Transverse colon (tissue), 4 donors: Measurements from ENCODE around the gene ARRB1. TPM values are rescaled to one million over a fixed set of nuclear protein-coding genes. Genes with fewer than 3 reads are reported as not detected.

Experiments
- DNase-seq: peaks from one replicate; pipeline ENCODE4 v3.0.0-alpha.2; 2019
- H3K27ac ChIP-seq, 4 donors: fragments of 200-600 bp; sonication (generic); 2 replicates each; pipeline ENCODE4 v1.5.1; 2016 to 2018; ENCODE audit warnings: inconsistent platforms in 4 of 4
- H3K27me3 ChIP-seq: fragments of 200-600 bp; sonication (generic); 2 replicates; pipeline ENCODE4 v1.5.1; 2017; ENCODE audit warnings: inconsistent platforms
- H3K36me3 ChIP-seq, 4 donors: fragments of 200-600 bp; sonication (generic); 2 replicates each; pipeline ENCODE4 v1.5.1; 2017 to 2019; ENCODE audit warnings: inconsistent platforms in 4 of 4
- H3K4me1 ChIP-seq, 4 donors: fragments of 200-600 bp; sonication (generic); 2 replicates each; pipeline ENCODE4 v1.5.1; 2017 to 2020; ENCODE audit warnings: inconsistent platforms in 4 of 4
- H3K4me3 ChIP-seq, 4 donors: fragments of 200-600 bp; sonication (generic); 1 replicate in 1 of 4; 2 replicates in 3 of 4; pipeline versions ENCODE4 v1.5.1 to v1.6.1; 2017 to 2019; ENCODE audit warnings: inconsistent platforms in 4 of 4
- H3K9me3 ChIP-seq, 2 donors: fragments of 200-600 bp; sonication (generic); 2 replicates each; pipeline ENCODE4 v1.5.1; 2017 to 2019; ENCODE audit warnings: inconsistent platforms in 2 of 2
- EP300 ChIP-seq: sonication (generic); formaldehyde crosslinking; IDR thresholded peaks from one replicate; pipeline ENCODE4 v1.6.1; 2017; ENCODE audit warnings: antibody characterized with exemption, low read depth
- POLR2A ChIP-seq: fragments of 450-650 bp; IDR thresholded peaks from one replicate; pipeline ENCODE4 v1.6.1; 2016; ENCODE audit warnings: antibody characterized with exemption, mild to moderate bottlenecking, moderate library complexity
- POLR2AphosphoS5 ChIP-seq, 3 donors: sonication (generic); formaldehyde crosslinking; IDR thresholded peaks; one replicate each; pipeline ENCODE4 v1.6.1; 2016; ENCODE audit warnings: antibody characterized with exemption in 3 of 3
- WGBS, 2 donors: methylation state at CpG; one replicate each; pipeline ENCODE4 v1.1.5; 2018; ENCODE audit warnings: low coverage in 1 of 2; 5-methylcytosine and 5-hydroxymethylcytosine counted together
- in situ Hi-C, 4 donors: fragments of 200-750 bp; cut with MboI; loops; one replicate each; pipeline versions ENCODE4 v1.15.0 to v1.15.1; 2017; ENCODE audit warnings: low sequenced_read_pairs in 3 of 4, low pct_ligation_motif_present in 1 of 4, low pct_unique_long_range_greater_than_20kb in 1 of 4
- intact Hi-C: fragments of 100-400 bp; cut with DNase I; formaldehyde crosslinking; loops from one replicate; pipeline ENCODE4 v1.15.1; 2023; ENCODE audit warnings: low total_unique reads
- total RNA-seq, 4 donors: library from RNA; depleted of rRNA; stranded (reverse); fragments of >200 nt; gene quantifications; one replicate each; pipeline ENCODE4 v1.1.0, GENCODE V29; 2016
- TF ChIP-seq, protein P1 (sequence below), 5 experiments: fragments of 200-600 bp in 3 of 5; fragments of 450-650 bp in 2 of 5; sonication (generic) in 3 of 5; IDR thresholded peaks; 1 replicate in 2 of 5; 2 replicates in 3 of 5; pipeline ENCODE4 v1.5.1; 2016 to 2017; ENCODE audit warnings: antibody characterized with exemption in 5 of 5, inconsistent platforms in 3 of 5, mild to moderate bottlenecking in 2 of 5, moderate library complexity in 1 of 5

Gene ARRB1
- total RNA-seq, 4 donors from 2014 or later, result 55.7 to 88.2 (median 78.0) TPM

DNA sequence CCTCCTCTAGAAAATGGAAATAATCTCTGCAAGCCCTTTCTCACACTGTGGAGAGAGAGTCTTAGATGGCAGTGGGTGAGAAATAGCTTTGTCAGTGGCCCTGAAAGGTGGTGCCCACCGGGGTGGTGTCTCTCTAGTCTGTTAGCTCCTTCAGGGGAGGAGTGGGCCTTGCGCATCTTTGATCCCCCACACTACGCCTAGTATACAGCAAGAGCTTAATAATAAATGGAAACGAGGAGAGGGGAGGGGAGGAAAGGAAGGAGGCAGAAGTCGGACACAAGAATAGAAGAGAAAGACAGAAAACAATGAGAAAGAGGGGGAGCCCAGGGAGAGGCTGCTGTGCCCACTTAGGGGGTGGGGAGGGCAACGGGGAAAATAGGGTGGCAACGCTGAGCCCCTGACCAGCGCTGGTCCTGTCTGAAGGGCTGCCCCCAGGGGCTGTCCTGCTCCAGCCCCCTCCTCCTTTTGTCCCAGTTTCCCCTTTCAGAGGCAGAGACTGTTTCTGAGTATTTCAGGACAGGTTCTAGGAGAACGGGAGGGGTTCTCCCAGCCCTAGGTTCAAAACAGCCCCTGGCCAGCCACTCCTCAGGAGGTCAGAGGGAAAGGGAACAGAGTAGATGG, 1.2 kb downstream of the ARRB1 start:
- no peak for DNase-seq
- Histone ChIP-seq H3K27ac (peak overlapping the region; percentile 91 to 97 (median 94)), H3K9me3 (no peaks in the 10 kb centered on the region), H3K4me1 (peaks cover 43 to 69% (median 65%) of the 10 kb centered on the region in 4 donors), H3K36me3 (no peaks in the 10 kb centered on the region), H3K27me3 (no peaks in the 10 kb centered on the region), H3K4me3 (peak overlapping the region in 3 of 4 donors; percentile 59 to 83 (median 65))
- TF ChIP-seq, protein P1, sequence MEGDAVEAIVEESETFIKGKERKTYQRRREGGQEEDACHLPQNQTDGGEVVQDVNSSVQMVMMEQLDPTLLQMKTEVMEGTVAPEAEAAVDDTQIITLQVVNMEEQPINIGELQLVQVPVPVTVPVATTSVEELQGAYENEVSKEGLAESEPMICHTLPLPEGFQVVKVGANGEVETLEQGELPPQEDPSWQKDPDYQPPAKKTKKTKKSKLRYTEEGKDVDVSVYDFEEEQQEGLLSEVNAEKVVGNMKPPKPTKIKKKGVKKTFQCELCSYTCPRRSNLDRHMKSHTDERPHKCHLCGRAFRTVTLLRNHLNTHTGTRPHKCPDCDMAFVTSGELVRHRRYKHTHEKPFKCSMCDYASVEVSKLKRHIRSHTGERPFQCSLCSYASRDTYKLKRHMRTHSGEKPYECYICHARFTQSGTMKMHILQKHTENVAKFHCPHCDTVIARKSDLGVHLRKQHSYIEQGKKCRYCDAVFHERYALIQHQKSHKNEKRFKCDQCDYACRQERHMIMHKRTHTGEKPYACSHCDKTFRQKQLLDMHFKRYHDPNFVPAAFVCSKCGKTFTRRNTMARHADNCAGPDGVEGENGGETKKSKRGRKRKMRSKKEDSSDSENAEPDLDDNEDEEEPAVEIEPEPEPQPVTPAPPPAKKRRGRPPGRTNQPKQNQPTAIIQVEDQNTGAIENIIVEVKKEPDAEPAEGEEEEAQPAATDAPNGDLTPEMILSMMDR (IDR thresholded peaks at IDR 0.05), result no peak
- no peak for TF ChIP-seq POLR2AphosphoS5 (IDR thresholded peaks at IDR 0.05)
- no peak for TF ChIP-seq EP300
- TF ChIP-seq POLR2A, result no peak
- intact Hi-C loops, result no loop called here
- WGBS, 2 donors, result 39% methylated on average over 9 of the region's 9 CpGs; no CpG with 5 or more reads in 1 of the 2 donors
- in situ Hi-C loops, result no loop called here

DNA sequence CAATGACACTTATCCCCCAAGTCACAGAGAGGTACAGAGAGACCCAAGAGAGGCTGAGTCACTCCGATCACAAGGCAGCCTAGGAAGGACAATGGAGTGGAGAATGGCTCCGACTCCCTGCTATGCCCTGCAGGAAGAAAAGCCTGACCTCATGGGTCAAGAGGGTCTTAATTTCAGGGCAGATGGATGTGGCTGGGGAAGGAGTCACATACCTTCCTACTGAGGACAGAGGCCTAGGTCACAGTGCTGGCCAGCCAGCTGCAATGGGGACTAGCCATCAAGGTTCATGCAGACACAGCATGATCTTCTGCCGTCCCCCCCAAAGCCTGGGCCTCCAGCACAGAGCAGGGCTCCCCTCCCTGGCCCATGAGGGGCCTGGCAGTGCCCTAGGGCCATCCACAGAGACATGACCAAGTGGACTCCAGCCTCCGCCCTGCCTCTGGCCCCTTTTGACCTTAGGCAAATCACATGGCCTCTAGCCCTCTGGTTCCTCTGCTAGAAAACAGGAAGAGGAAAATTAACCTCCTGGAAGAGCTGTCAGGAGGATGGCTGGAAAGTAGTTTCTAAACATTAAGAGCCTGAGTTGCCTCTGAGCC, 1.8 kb downstream of the ARRB1 start:
- WGBS, 2 donors, result 72 to 86% methylated on average over 2 to 4 of the region's 4 CpGs
- Histone ChIP-seq H3K4me3 (peak overlapping the region in 3 of 4 donors; percentile 59 to 83 (median 65)), H3K9me3 (no peaks in the 10 kb centered on the region), H3K4me1 (peaks cover 43 to 76% (median 71%) of the 10 kb centered on the region in 4 donors), H3K27me3 (no peaks in the 10 kb centered on the region), H3K36me3 (no peaks in the 10 kb centered on the region), H3K27ac (peak overlapping the region; percentile 91 to 97 (median 94))
- in situ Hi-C loops (no loop called here), intact Hi-C loops (no loop called here)
- no peak for DNase-seq
- no peak for TF ChIP-seq POLR2A
- TF ChIP-seq POLR2AphosphoS5 (IDR thresholded peaks at IDR 0.05), result no peak
- TF ChIP-seq, protein P1 (IDR thresholded peaks at IDR 0.05), result no peak
- TF ChIP-seq EP300, result no peak

DNA sequence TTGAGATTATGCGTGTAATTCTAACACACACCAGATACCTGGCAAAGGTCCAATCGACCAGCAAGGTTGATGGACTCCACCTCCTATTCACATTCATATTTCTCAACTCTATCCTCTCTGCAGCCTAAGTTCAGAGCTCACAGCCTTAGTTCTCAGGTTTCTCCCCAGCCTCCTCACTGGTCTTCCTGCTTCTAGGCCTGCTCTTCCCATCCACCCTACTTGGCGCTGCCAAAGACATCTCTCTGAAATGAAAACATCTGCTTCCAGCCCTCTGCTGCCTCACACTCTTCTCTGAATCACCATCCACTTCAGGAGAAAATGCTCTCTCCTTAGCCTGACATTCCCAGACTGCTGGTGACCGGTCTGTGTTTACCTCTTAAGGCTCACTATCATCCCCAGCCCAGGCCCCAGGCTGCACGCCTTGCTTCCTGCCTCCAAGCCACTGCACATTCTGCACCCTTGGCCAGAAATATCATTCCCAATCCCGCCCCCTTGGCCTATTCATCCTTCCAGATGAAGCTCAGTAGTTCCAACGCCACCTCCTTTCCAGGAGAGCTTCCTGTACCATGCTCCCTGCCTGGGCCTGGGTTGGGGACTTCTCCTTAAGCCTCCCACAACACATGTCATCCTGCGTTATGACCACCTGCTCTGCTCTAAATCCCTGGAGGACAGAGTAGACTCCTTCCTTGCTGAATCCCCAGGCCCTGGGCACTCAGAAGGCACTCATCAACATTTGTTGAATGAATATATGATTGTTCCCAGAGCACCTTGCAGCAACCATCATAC, 3.5 kb downstream of the ARRB1 start:
- H3K27ac ChIP-seq, result peak overlapping the region; percentile 91 to 97 (median 94)
- H3K36me3 ChIP-seq, result no peaks in the 10 kb centered on the region
- no peak for DNase-seq
- 44 to 45% methylated on average over 7 to 8 of the region's 8 CpGs for WGBS, 2 donors
- H3K4me1 ChIP-seq, result peaks cover 60 to 88% (median 85%) of the 10 kb centered on the region in 4 donors
- in situ Hi-C loops, result no loop called here
- no peak for TF ChIP-seq EP300
- no peak for TF ChIP-seq POLR2A
- TF ChIP-seq, protein P1 (IDR thresholded peaks at IDR 0.05), result no peak
- TF ChIP-seq POLR2AphosphoS5 (IDR thresholded peaks at IDR 0.05), result peak; percentile 33 to 60 (median 39)
- H3K27me3 ChIP-seq, result no peaks in the 10 kb centered on the region
- intact Hi-C loops, result loop anchor here (1.0 kb wide), 1 partner anchor 26 kb away; no protein-coding TSS in a partner anchor
- no peak overlapping the region for H3K4me3 ChIP-seq
- H3K9me3 ChIP-seq, result no peaks in the 10 kb centered on the region
